NK-92 (cell line): Measurements from ENCODE around the gene MRPL23.

Experiments
- DNase-seq: peaks from one replicate; lab custom pipeline; 2025; ENCODE audit not compliant: unreplicated experiment; lab: John Stamatoyannopoulos, UW

The MRPL23 gene

DNA sequence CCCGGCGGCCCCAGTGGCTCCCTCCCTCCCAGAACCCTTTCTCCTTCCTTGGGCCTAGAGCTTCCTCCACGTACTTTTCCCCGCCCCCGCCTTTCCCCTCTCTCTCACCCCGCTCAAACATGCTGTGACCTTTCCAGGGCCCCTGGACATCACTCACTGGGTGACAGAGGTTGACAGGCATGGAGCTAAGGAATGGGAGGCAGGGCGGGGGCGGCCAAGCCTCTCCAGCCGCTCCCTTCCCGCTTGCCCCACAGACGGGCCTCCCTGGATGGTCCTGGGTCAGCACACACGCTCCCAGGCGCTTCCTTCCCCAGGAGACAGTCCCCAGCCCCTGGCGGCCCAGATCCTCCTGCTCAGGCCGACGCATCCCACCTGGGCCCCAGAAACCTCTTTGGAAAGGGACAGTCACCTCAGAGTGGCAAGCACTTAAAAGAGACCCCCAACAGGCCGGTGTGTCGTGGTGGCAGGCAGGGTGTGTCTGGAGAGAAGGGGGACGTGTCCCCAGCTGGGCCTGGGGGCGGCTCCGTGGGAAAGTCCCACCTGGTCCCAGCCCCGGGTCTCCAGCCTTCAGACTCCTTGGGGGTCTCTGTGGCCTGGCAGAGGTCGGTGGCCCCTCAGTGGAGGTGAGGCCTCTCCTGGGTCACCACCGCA lies 41.7 kb downstream of the MRPL23 start:
- no peak for DNase-seq

DNA sequence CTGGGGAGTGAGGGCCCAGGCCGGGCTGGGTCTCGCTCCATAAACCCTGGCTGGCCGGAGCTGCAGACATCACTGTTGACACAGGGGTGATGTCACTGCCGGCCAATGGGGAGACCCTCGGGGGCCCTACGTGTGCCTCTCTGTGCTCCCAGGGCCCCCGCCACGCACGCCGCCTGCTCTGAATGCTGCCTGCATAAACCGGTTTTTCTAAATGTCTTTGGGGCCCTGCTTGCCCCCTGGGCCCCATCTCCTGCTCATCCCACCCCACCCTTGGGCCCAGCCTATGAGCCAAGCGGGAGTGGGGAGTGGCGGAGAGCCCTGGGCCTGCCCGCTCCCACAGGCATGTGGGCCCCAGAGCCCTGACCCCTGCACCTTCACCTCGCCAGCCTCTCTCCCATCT lies 42.8 kb downstream of the MRPL23 start:
- DNase-seq, result no peak

- DNase-seq, result no peak
Observed at GRCh38 chr11:1990872-1991578, 43.9 kb downstream of the MRPL23 start.

- DNase-seq, result no peak
Observed at GRCh38 chr11:1992111-1992510, 45.0 kb downstream of the MRPL23 start.

DNA sequence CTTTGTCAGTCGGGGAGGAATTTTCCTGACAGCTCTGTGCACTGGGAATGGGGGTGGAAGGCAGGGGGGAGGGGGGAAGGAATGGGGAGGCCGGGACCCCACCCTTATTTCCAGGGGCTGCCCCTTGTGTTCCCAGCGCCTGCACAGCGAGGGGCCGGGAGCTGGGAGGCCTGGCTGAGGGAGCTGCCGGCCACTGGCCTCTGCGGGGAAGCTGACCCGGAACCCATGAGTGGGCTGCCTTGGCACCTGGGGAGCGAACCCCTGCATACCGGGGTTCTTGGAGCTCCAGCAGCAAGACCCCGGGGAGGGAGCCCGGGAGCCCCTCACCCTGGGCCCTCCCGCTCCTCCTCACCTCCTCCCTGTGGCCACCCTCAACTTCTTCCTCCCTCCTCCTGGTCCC lies 47.0 kb downstream of the MRPL23 start:
- no peak for DNase-seq

DNA sequence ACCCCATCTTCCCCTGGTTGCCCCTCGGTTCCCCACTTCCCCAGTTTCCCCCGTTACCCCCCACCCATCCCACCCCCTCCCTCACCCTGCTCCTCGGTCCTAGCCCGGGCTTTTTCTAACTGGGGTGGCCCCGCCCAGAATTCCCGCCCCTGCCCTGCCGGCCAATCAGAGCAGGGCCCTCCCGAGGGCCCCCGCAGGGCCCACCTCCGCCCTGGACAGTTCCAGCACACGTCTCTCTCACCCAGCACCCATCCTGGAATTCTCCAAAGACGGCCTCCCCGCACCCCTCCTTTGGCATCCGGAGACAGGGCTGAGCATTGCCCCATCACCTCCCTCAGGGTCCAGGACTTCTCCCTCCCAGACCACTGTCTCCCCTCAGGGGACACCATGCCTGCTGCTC lies 50.6 kb downstream of the MRPL23 start, which contains the start of gene H19:
H19 (minus strand) TSS at position 88 of the 400 bp plus-strand sequence.
- DNase-seq, result no peak

- no peak for DNase-seq
Observed at GRCh38 chr11:1998290-1998689, 51.2 kb downstream of the MRPL23 start.

DNA sequence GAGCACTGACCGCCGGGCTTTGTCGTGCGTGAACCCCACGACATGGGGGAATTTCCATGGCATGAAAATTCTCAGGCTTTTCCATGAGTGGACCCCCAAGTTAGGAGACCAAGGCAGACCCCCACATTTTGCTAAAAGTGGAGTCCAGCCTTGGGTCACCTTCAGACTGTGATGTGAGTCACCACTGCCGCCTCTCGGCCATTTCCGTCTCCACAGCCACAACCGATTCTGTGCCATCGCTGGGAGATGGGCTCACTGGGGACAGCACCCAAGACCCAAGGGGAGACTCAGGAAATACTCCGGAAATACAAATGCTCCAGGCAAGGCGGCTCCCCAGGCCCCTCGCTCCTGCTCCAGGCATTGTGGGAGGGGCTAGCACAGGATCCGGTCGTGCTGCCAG lies 51.7 kb downstream of the MRPL23 start:
- DNase-seq, result no peak

GRCh38 chr11:2002042-2002776 lies 55.1 kb downstream of the MRPL23 start:
- DNase-seq, result no peak

DNA sequence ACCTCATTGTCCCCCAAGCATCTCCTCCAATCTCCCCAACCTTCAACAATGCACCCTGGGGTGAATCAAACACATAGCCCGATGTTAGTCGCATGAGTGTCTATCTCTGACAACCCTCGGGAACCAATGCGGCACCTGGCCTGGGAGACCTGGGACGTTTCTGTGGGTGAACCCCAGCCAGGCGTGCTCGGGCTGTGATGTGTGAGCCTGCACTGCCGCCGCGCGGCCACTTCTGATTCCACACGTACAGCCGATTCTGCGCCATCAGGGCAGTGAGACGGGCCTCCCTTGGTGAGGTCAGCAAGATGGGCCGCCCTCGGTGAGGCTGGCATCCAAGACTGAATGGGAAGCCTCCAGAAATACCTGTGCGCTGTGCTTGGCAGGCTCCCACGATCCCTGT lies 55.7 kb downstream of the MRPL23 start:
- no peak for DNase-seq

GRCh38 chr11:2004466-2004865 lies 57.3 kb downstream of the MRPL23 start:
- DNase-seq, result no peak
